ENCODE results near the gene GHR. TPM values are rescaled to one million over a fixed set of nuclear protein-coding genes. Genes with fewer than 3 reads are reported as not detected.

GHR gene
- total RNA-seq, 2 donors from 2014 or later, result 0.27 to 1.2 TPM

GRCh38 chr5:42598311-42598710, 175.1 kb downstream of the GHR start:
- no peaks in the 10 kb centered on the region for H3K9me3 Mint-ChIP-seq
- DNase-seq, result no peak
- Histone ChIP-seq H3K4me3 (ENCODE audit: low read length) (no peak overlapping the region), H3K27ac (ENCODE audit: low read depth, low read length) (no peak overlapping the region), H3K9ac (ENCODE audit: extremely low read depth, low read length, poor library complexity, severe bottlenecking) (no peak overlapping the region), H3K4me1 (ENCODE audit: control insufficient read depth, insufficient read depth, low read length) (no peaks in the 10 kb centered on the region), H3K9me3 (ENCODE audit: control insufficient read depth, low read length) (no peaks in the 10 kb centered on the region), H3K27me3 (ENCODE audit: control insufficient read depth, insufficient read depth, low read length, poor library complexity, severe bottlenecking) (no peaks in the 10 kb centered on the region), H3K36me3 (ENCODE audit: control insufficient read depth, insufficient read depth, low read length) (no peaks in the 10 kb centered on the region)
- H3K36me3 Mint-ChIP-seq (ENCODE audit: low read depth), result no peaks in the 10 kb centered on the region
- H3K27me3 Mint-ChIP-seq (ENCODE audit: insufficient read depth), result no peaks in the 10 kb centered on the region
- no peak overlapping the region for H3K4me3 Mint-ChIP-seq
- H3K27ac Mint-ChIP-seq, result no peak overlapping the region
- peaks cover 15% of the 10 kb centered on the region for H3K4me1 Mint-ChIP-seq
- no peak for TF ChIP-seq CTCF (conservative IDR thresholded peaks at IDR 0.05)

- H3K27me3 Mint-ChIP-seq (ENCODE audit: insufficient read depth), result no peaks in the 10 kb centered on the region
Observed at GRCh38 chr5:42599106-42599505, 175.9 kb downstream of the GHR start.

GRCh38 chr5:42600441-42600840, 177.2 kb downstream of the GHR start:
- Histone ChIP-seq H3K4me1 (ENCODE audit: control insufficient read depth, insufficient read depth, low read length) (no peaks in the 10 kb centered on the region), H3K9me3 (ENCODE audit: control insufficient read depth, low read length) (no peaks in the 10 kb centered on the region), H3K4me3 (ENCODE audit: low read length) (no peak overlapping the region), H3K36me3 (ENCODE audit: control insufficient read depth, insufficient read depth, low read length) (no peaks in the 10 kb centered on the region), H3K9ac (ENCODE audit: extremely low read depth, low read length, poor library complexity, severe bottlenecking) (no peak overlapping the region), H3K27ac (ENCODE audit: low read depth, low read length) (no peak overlapping the region), H3K27me3 (ENCODE audit: control insufficient read depth, insufficient read depth, low read length, poor library complexity, severe bottlenecking) (no peaks in the 10 kb centered on the region)
- 95% methylated on average over 1 of the region's 1 CpG; no CpG with 5 or more reads in 1 of the 2 experiments for WGBS, 2 experiments (ENCODE audit: insufficient coverage in 1 of 2, insufficient read length in 1 of 2)
- no peak for TF ChIP-seq CTCF (conservative IDR thresholded peaks at IDR 0.05)
- H3K36me3 Mint-ChIP-seq (ENCODE audit: low read depth), result no peaks in the 10 kb centered on the region
- H3K4me1 Mint-ChIP-seq, result peaks cover 30% of the 10 kb centered on the region
- H3K27ac Mint-ChIP-seq, result no peak overlapping the region
- H3K9me3 Mint-ChIP-seq, result no peaks in the 10 kb centered on the region
- H3K4me3 Mint-ChIP-seq, result no peak overlapping the region
- DNase-seq, result no peak
- no peaks in the 10 kb centered on the region for H3K27me3 Mint-ChIP-seq (ENCODE audit: insufficient read depth)

More at GRCh38 chr5:42599106-42599505, 175.9 kb downstream of the GHR start:
- WGBS, 2 experiments (ENCODE audit: insufficient coverage in 1 of 2, insufficient read length in 1 of 2), result 65 to 95% methylated on average over 2 to 3 of the region's 3 CpGs
- no peak for TF ChIP-seq CTCF (conservative IDR thresholded peaks at IDR 0.05)
- H3K9me3 ChIP-seq (ENCODE audit: control insufficient read depth, low read length), result no peaks in the 10 kb centered on the region
- Mint-ChIP-seq H3K9me3 (no peaks in the 10 kb centered on the region), H3K4me3 (no peak overlapping the region), H3K4me1 (peaks cover 23% of the 10 kb centered on the region), H3K27ac (no peak overlapping the region), H3K36me3 (ENCODE audit: low read depth) (no peaks in the 10 kb centered on the region)
- no peak for DNase-seq
- H3K4me3 ChIP-seq (ENCODE audit: low read length), result no peak overlapping the region
- H3K36me3 ChIP-seq (ENCODE audit: control insufficient read depth, insufficient read depth, low read length), result no peaks in the 10 kb centered on the region
- no peaks in the 10 kb centered on the region for H3K27me3 ChIP-seq (ENCODE audit: control insufficient read depth, insufficient read depth, low read length, poor library complexity, severe bottlenecking)
- no peak overlapping the region for H3K9ac ChIP-seq (ENCODE audit: extremely low read depth, low read length, poor library complexity, severe bottlenecking)
- H3K27ac ChIP-seq (ENCODE audit: low read depth, low read length), result no peak overlapping the region
- no peaks in the 10 kb centered on the region for H3K4me1 ChIP-seq (ENCODE audit: control insufficient read depth, insufficient read depth, low read length)
